GM18498 (cell line): ENCODE results near the gene WDR46.
A peak's percentile ranks its signal among the peaks of the same experiment; 100 is the strongest.
"Not testable (repeated sequence)": the region's sequence is repeated elsewhere in the genome, so short reads cannot be mapped to it uniquely, and the experiment has no call there.

ENCODE experiments used
- ATAC-seq: cut with Tn5 transposase; IDR thresholded peaks from one replicate; pipeline ENCODE4 v1.9.1; 2021; ENCODE audit warnings: mild to moderate bottlenecking, moderate library complexity; ENCODE audit not compliant: unreplicated experiment

WDR46 gene

DNA sequence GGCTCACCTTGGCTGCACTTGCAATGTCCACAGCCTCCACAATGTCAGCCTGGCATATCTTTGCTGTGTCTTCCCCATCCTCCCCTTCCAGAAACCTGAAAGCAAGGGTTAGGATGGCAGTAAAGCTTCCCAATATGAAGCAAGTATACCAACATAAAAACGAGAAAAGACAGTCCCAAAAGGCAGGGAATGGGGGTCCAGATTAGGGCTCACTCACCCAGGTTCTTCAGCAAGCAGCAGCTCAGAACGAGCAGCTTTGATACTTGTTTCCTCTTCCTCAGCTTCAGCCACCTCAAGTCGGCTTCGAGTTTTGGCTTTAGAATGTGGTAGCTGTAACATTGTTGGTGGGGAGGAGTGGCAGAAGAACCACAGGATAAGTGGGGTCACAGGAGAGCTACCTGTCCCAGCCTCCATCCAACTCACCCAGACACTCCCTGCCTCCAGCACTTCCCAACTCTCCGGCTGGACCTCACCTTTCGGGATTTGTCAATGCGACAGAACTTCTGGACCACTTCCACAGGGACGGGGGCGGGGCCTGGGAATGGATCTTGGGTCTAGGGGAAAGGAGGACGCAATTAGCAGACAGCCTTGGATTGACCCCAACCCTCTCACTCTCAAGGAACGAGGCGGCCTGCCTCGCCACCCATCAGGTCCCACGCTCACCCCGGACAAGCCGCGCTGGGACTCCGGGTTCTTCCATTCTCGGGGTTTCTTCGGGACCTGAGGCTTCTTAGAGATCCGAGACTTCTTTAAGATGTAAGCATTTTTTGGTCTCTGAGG, 708 bp downstream of the WDR46 start:
- no peak for ATAC-seq

DNA sequence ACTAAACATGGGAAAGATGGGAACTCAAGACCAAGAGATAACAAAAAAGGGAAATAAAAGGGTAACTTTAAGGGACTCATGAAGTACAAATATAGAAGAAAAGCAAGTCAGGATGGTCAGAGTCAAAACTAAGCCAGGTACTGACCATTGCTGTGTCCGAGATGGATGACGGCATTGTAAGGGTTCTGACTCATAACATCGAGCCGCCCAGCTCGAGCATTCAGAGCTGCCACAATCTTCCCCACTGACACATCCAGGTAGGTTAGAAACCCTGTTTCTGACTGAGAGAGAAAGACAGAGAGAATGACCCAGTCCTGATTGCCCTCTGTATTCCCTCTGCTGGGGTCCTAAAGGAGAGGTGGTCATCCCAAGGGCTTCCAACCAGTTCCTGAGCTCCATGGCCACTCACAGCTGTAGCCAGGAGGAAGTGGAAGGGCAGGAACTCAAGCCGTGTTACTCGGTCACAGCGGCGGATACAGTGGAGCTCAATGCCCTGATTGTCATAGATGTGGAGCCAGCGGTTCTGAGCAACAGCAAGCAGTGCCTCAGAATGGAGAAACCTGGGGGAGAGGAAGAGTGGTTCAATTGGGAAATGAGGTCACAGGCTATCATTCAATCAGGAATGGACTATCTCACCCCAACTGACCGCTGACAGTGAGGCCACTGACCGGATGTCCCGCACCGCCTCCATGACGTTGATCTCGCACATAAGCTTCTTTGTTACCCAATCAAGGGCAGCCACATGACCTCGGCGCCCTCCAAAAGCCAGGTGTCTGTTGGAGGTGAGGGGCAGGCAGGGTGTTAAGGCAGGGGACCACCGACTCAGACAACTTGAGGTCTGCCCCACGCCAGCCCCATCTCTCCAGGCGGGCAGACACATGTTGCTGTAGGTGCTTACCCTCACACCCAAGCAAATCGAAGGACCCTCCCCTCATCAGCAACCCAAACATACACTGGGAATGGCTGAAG, 1.8 kb downstream of the WDR46 start:
- no peak for ATAC-seq

DNA sequence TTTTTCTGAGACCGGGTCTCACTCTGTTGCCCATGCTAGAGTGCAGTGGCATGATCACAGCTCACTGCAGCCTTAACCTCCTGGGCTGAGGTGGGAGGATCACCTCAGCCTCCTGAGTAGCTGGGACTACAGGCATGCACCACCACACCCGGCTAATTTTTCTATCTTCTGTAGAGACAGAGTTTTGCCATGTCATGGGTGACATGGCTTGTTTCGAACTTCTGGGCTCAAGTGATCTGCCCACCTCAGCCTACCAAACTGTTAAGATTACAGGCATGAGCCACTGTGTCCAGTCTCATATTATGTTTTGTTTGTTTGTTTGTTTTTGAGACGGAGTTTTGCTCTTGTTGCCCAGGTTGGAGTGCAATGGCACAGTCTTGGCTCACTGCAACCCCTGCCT, 3.8 kb downstream of the WDR46 start:
- not testable (repeated sequence) for ATAC-seq

DNA sequence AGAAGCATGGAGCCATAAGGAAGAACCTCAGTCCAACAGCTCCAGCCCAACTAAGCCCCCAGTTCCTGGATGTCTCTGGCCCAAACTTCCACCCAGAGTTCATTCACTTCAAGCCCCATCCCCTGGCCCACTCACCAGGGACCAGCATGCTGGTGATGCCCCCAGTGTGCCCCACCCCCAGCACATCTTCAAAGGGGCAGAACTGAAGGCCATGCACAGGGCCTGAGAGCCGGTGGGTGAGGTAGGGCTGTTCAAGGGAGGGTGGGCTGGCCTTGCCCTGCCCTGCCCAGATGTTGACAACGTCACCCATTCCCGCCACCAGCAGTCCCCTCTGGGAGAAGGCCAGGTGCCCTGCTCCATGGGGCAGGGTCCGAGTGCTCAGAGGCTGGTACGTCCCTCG, 8.5 kb downstream of the WDR46 start:
- ATAC-seq: no peak

DNA sequence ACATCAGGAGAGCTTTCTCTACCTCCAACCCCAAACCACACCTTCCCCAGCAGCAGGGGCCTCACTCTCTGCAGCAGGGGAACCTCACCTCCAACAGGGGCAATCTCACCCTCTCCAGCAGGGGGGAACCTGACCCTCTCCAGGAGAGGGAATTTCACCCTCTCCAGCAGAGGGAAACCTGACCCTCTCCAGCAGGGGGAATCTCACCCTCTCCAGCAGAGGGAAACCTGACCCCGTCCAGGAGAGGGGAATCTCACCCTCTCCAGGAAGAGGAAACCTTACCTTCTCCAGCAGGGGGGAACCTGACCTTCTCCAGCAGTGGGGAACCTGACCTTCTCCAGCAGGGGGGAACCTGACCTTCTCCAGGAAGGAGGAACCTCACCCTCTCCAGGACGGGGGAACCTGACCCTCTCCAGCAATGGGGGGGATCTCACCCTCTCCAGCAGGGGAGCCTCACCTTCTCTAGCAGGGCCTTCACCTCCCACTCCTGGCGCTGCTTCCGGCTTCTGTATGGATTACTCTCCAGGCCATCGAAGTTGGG, 9.0 kb downstream of the WDR46 start:
- no peak for ATAC-seq

DNA sequence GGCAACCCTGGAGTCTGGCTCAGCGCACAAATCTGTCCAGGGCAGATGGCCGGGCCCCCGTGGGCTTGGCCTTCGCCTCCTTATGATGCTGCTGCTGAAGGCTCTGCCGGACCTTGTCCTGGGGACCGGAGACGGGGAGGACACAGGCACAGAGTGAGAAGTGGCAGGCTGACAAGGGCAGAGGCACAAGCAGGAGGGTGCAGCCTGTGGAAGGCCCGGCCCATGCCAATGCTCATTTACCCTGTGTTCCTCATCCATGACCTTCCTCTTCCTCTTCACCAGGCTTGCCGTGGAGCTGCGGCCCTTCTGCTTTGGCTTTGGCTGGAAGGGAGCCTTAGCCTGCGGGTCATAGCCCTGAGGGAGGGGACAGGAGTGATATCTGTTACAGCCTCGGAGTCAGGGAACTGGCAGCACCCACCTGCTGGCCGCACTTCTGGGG, 9.8 kb downstream of the WDR46 start:
- ATAC-seq: no peak

DNA sequence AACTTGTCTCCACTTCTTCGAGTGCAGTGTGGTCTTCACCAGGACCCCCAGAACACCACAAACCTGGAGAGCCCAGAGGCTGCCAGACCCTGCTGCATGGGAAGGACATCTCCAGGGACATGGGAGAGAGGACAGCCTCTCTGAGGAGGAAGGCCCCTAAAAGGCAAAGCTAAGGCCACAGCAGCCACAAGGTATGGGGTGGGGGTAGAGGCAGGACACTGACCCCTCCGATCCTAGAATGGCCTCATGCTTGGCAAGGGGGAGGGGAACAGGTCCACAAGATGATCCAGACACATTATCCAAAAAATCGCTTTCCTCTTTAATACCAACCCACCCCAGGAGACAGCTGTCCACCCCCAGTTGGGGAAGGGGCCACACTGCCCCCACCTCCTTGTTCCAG, 10.2 kb downstream of the WDR46 start:
- ATAC-seq: no peak

DNA sequence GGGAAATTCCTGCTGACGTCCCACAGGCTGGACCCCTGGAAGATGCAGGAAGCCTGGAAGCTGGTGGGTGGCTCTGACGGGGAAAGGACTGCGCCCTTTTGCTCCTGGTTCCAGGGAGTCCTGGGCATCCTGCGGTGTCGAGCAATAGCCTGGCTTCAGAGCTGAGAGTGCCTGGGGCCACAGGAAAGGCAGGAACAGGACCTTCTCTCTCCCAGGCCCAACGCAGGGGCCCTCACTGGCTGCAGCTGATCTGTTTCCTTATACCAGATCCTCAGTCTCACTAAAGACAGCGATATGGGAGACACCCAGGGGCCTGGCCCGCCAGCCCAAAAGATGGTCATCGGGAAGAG, 10.7 kb downstream of the WDR46 start:
- ATAC-seq: no peak

DNA sequence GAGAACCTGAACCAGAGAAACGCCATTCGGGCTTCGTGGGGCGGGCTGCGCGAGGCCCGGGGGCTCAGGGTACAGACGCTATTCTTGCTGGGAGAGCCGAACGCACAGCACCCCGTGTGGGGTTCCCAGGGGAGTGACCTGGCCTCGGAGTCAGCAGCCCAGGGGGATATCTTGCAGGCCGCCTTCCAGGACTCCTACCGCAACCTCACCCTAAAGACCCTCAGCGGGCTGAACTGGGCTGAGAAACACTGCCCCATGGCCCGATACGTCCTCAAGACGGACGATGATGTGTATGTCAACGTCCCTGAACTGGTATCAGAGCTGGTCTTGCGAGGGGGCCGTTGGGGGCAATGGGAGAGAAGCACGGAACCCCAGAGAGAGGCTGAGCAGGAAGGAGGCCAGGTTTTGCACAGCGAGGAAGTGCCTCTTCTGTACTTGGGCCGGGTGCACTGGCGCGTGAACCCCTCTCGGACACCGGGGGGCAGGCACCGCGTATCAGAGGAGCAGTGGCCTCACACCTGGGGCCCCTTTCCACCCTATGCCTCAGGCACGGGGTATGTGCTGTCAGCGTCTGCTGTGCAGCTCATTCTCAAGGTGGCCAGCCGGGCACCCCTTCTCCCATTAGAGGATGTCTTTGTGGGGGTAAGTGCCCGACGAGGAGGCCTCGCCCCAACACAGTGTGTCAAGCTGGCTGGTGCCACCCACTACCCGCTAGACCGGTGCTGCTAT, 11.2 kb downstream of the WDR46 start:
- ATAC-seq: peak; percentile 14

DNA sequence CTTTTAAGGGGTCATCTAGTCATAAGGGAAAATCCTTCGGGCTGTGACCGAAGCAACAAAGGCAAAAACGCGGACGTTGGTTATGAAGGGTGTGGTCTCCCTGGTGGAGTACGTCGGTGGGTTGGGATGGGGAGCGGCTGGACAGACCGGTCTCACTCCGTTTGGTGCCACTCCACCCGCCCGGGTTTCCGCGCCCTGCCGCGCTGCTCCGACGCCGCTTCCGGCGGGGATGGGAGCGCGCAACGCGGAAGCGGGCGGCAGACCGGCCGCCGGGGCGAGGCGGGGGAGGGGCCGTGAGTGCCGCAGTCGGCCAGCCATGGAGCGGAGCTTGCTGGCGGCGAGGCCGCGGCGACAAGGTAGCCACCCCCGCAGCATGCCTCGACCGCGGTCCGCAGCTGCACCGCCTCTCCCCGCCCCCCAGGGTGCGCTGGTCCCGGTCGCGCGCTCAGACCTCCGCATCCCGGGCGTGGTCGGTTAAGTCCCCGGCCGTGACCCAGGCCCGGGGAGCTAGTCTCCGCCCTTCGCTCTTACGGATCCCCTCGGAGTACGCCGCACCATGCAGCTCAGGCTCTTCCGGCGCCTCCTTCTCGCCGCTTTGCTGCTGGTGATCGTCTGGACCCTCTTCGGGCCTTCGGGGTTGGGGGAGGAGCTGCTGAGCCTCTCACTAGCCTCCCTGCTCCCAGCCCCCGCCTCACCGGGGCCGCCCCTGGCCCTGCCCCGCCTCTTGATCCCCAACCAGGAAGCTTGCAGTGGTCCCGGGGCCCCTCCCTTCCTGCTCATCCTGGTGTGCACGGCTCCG, 12.0 kb downstream of the WDR46 start, which contains the start of gene B3GALT4:
TSS of gene B3GALT4 (plus strand) at position 260 of the 799 bp plus-strand sequence. CDS start at position 557, 297 bp downstream.
- ATAC-seq: peak; percentile 62

DNA sequence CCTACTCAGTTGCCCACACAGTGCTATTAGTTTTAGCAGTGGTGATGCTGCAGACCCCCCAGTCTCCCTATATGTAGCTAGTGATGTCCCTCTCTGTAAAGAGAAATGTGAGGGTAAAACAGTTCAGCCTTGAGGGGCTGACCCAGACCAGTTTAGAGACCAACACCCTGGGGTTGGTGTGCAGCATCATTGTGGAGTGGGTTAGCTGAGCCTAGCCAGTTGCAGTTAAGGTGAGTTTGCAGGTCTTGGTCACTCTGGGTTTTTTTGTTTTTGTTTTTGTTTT, 12.5 kb downstream of the WDR46 start:
- no peak for ATAC-seq

DNA sequence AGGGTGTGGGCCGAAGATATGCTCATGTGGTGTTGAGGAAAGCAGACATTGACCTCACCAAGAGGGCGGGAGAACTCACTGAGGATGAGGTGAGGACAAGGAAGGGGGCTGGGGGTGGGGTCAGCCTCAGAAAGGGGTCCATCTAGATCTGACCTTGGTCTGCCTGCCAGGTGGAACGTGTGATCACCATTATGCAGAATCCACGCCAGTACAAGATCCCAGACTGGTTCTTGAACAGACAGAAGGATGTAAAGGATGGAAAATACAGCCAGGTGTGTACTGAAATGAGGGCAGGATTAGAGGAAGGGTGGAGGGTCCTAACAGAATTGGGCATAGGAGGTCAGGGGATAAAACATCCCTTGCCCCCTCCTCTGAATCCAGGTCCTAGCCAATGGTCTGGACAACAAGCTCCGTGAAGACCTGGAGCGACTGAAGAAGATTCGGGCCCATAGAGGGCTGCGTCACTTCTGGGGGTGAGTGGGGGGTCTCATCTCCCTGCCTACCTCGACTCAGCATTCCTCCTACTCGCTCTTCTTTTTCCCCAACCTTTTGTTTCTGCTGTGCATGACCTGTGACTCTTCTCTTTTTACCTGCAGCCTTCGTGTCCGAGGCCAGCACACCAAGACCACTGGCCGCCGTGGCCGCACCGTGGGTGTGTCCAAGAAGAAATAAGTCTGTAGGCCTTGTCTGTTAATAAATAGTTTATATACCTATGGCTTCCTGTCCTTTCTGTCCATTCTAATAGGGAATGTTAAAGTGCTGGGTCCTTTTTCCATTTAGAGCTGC, 13.1 kb downstream of the WDR46 start:
- ATAC-seq: not testable (repeated sequence)

DNA sequence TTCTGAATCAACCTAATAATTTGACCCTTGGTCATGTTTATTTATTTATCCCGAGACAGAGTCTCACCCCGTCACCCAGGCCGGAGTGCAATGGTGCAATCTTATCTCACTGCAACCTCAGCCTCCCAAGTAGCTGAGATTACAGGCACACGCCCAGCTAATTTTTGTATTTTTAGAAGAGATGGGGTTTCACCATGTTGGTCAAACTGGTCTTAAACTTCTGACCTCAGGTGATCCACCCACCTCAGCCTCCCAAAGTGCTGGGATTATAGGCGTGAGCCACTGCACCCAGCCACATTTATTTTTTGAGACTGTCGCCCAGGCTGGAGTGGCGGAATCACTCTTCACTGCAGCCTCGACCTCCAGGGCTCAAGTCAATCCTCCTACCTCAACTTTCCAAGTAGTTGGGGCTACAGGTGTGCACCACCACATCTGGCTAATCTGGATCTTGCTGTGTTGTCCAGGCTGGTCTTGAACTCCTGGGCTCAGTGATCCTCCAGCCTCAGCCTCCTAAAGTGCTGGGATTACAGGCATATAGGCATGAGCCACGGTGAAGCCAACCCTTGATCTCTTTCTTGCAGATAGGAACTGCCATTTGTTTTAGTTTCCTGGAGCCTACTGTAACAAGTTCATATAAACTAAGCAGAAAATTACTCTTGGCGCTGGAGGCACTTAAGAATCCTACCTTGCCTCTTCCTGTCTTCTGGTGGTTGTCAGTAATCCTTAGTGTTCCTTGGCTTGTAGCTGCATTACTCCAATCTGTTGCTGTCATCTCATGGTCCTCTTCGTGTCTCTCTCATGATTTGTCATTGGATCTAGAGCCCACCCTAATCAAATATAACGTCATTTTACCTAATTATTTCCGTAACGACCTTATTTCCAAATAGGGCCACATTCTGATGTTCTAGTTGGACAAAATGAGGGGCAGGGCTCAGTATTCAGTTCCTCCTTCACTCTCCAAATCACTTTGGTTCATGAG, 14.8 kb downstream of the WDR46 start:
- no peak for ATAC-seq

DNA sequence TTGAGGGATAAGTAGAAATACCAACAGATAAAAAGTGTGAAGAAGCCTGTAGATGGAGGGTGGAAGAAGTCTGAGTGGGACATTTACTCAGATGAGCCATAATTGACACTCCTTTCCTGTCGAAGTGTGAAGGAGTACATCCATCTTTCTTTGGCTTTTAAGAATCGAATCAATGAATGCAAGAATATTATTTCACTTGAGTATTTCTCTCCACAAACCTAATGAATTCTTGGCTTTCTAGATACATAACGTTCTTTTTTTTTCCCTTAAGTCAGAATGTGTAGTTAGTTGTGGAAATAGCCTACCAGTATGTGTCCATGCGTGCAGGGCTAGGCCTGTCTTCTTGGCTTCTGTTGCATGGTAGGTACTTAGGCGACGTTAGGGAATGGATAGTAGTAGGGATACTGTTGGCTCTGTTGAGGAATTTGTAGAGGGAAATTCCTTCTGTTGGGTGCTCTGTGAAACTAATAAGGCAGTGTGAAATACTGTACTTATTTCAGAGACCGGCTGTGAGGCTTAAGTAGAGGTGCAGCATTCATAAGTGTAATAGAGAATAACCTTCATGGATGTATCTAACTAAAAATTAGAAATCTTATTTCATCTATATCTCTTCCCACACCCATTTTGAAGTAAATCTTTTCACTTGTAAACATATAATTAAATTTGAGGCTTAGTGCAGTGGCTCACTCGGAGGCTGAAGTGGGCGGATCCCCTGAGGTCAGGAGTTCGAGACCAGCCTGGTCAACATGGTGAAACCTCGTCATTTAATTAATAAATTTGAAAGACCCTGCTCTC, 15.7 kb downstream of the WDR46 start:
- no peak for ATAC-seq

DNA sequence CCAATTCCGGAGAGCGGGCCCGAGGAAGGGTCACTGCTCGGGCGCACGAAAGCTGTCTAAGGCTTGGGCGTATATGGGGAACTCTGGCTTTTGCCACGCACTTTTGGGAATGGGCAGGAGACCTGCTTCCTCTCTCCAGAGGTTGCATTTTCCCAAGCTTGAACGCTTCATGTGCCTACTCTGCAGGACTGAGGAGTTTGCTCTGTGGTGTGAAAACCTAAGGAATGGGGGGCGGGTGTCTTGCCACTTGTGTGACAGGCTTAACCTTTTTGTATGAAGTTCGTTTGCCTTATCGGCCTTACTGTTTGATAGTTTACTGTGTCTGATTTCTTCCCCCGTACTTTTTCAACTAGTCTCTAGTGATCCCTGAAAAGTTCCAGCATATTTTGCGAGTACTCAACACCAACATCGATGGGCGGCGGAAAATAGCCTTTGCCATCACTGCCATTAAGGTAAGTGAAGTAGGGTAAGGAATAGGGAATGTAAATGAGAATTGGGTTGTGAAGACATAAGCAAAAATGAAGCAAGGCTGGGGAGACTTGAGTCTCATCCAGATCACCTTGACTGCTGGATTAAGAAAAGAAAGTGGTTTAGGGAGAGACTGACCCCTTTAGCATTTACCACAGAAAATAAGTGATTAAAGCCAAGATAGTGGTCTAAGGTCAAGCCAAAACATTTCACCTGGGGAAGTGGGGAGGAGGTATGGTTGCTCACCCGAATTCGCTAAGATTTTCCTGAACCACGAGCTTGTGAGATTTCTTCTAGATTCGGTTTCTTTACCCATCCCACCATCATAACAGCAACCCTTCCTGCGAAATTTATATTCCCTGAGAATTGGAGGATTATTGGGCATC, 16.5 kb downstream of the WDR46 start:
- no peak for ATAC-seq

DNA sequence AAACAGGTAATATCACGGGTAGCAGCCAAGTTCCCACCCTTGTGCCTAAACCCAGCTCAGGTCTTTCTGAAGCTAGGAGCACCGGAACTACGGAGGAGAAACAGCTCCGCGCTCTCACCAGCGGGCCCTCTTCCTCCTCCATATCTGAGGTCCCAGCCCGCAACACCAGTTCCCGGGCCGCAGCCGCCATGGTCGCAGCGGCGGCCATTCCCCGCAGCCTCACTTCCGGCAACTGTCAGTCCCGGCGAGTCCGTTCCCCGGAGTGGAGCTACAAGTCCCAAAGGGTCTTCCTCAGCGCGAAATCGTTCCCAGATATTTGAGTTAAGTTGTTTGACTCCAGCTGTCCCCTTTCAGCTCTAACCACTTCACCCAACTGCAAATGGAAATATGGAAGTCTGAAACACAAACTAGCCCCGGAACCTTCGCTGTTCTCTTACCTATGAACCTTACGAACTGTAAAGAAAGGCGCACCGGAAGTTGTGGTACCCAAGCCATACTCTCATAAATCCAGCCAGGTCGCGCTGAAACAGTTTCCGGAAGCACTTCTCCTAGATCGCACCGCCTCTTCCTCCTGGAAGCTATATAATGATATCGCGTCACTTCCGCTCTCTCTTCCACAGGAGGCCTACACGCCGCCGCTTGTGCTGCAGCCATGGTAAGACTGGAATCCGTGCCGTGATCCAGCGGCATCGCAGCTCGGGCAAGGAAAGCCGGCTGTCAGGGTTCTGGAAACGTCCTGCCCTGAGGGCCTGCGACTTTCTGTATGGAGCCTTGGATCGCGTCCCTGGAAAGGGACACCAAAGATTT, 17.4 kb downstream of the WDR46 start, which contains the start of the genes RPS18 and VPS52:
TSS of gene RPS18 (plus strand) at position 608 of the 807 bp plus-strand sequence. CDS start at position 653, 45 bp downstream.
TSS of gene VPS52 (minus strand) at position 409 of the 807 bp plus-strand sequence. CDS start at position 208, 201 bp downstream.
- ATAC-seq: peak; percentile 83
